HG03378 (cell line): ENCODE measurements around the gene RSU1.

Source experiments
- ATAC-seq: cut with Tn5 transposase; IDR thresholded peaks from one replicate; pipeline ENCODE4 v1.9.1; 2021; ENCODE audit warnings: mild to moderate bottlenecking, moderate library complexity; ENCODE audit not compliant: unreplicated experiment

Gene RSU1

GRCh38 chr10:16745061-16745460, 72.2 kb downstream of the RSU1 start:
- ATAC-seq, result no peak

- ATAC-seq, result no peak
Observed at GRCh38 chr10:16742165-16742960, 74.9 kb downstream of the RSU1 start.

GRCh38 chr10:16741540-16741939, 75.7 kb downstream of the RSU1 start:
- ATAC-seq, result no peak

GRCh38 chr10:16737420-16737819, 79.8 kb downstream of the RSU1 start:
- ATAC-seq, result no peak

GRCh38 chr10:16735671-16736070, 81.6 kb downstream of the RSU1 start:
- ATAC-seq, result no peak

- ATAC-seq, result no peak
Observed at GRCh38 chr10:16732376-16732775, 84.8 kb downstream of the RSU1 start.

GRCh38 chr10:16728266-16728665, 89.0 kb downstream of the RSU1 start:
- no peak for ATAC-seq

- ATAC-seq, result no peak
Observed at GRCh38 chr10:16727666-16728065, 89.6 kb downstream of the RSU1 start.

- no peak for ATAC-seq
Observed at GRCh38 chr10:16724509-16724908, 92.7 kb downstream of the RSU1 start.

GRCh38 chr10:16720812-16721211, 96.4 kb downstream of the RSU1 start:
- ATAC-seq, result no peak

GRCh38 chr10:16717622-16718395, 99.4 kb downstream of the RSU1 start:
- ATAC-seq, result no peak

GRCh38 chr10:16716051-16716450, 101.2 kb downstream of the RSU1 start:
- ATAC-seq, result no peak

- no peak for ATAC-seq
Observed at GRCh38 chr10:16713290-16713689, 103.9 kb downstream of the RSU1 start.

- ATAC-seq, result no peak
Observed at GRCh38 chr10:16712883-16713282, 104.3 kb downstream of the RSU1 start.

GRCh38 chr10:16700331-16700730, 116.9 kb downstream of the RSU1 start:
- ATAC-seq, result no peak

- no peak for ATAC-seq
Observed at GRCh38 chr10:16699435-16700057, 117.7 kb downstream of the RSU1 start.

- no peak for ATAC-seq
Observed at GRCh38 chr10:16698461-16698860, 118.8 kb downstream of the RSU1 start.

GRCh38 chr10:16690417-16690816, 126.8 kb downstream of the RSU1 start:
- no peak for ATAC-seq

GRCh38 chr10:16689696-16690095, 127.5 kb downstream of the RSU1 start:
- ATAC-seq, result no peak

- no peak for ATAC-seq
Observed at GRCh38 chr10:16689227-16689626, 128.0 kb downstream of the RSU1 start.

GRCh38 chr10:16686054-16686902, 130.9 kb downstream of the RSU1 start:
- ATAC-seq, result no peak
